ENCODE measurements around the gene WSCD2.

DNA sequence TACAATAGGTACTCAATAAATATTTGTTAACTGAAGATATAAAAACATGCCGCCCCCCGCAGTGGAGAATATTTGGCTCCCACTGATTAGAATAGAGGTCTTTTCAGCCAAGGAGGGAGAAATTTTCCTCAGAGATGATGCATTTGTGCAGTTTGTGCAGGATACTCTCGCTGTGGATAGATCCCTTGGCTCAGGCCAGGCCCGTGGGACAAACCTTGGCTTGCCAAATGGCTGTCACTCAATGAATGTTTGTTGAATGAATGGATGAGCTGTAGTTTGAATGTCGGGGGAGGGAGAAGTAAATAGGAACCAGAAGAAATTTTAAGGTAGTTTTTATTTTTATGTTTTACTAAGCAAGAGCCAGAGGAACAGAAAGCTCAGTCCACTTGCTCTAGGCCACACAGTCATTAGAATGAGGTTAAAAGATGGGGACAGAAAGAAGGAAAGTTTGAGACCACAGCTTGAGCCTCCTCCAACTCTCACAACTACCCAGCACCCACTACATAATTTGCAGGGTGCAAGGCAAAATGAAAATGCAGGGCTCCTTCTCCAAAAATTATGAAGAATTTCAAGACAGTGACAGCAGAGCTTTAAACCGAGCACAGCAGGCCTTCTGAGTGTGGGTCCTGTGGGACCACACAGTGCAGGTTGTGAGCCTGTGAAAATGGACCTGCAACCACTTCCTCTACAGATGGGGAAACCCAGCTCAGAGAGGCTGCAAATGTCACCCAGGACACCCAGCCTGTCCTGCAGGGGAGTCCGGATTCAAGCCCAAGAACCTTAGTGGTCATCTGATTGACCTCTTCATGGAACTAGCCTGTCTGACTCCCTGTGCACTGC is 51.4 kb downstream of the WSCD2 start:
- TF ChIP-seq, protein P1, sequence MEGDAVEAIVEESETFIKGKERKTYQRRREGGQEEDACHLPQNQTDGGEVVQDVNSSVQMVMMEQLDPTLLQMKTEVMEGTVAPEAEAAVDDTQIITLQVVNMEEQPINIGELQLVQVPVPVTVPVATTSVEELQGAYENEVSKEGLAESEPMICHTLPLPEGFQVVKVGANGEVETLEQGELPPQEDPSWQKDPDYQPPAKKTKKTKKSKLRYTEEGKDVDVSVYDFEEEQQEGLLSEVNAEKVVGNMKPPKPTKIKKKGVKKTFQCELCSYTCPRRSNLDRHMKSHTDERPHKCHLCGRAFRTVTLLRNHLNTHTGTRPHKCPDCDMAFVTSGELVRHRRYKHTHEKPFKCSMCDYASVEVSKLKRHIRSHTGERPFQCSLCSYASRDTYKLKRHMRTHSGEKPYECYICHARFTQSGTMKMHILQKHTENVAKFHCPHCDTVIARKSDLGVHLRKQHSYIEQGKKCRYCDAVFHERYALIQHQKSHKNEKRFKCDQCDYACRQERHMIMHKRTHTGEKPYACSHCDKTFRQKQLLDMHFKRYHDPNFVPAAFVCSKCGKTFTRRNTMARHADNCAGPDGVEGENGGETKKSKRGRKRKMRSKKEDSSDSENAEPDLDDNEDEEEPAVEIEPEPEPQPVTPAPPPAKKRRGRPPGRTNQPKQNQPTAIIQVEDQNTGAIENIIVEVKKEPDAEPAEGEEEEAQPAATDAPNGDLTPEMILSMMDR (conservative IDR thresholded peaks at IDR 0.05; ENCODE audit: low read length) = no peak
- TF ChIP-seq EZH2phosphoT487 (IDR thresholded peaks at IDR 0.05; ENCODE audit: borderline replicate concordance) = no peak

Data from Loucy (cell line).